ENCODE measurements around the gene REEP1.

Gene REEP1

DNA sequence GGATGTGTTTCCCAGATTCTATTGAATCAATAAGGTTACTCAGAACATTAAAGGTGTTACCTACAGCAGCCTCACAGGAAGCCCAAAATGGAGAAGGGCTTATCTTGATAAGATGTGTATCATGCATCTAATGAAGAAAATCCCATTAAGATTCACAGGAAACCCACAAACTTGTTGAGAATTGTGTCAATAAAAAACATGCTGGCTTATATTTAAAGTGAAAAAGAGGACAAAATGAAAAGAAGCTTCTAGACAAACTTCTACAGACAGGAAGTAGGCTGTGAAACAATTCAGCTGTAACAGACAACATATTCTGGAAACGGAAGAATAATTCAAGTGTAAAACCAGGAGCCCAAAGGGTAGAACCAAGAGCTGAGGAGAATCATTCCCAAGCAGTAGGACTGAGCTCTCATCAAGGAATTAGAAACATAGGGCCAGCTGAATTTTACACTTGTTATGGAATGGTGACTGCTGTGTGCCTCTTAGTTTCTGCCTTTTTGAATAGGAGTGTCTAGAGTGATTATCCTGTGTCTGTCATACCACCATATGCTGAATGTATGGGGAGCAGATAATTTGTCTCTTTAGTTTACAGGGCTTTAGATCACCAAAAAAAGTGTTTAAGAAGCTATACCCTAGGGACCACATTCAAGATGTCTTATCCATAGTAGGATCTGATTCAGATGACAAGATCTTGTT is 151.8 kb downstream of the REEP1 start:
- DNase-seq = no peak

DNA sequence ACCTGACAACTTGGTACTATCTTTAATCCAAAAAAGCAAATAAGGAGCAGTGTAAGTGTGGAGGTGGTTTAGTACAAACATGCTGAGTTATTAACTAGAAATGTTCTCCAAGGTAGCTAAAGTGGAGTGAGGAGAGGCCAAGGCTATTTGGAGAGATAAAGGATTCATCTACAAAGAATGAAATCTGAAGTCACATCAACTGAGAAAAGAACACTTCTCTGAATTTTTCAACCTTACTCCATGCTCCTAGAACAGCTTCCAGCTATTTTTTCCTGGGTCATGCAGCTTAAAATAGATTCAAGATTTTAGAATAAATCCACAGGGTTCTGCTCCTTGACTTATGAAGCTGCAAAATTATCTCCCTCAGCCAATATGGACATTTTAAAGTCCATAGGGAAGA is 160.8 kb downstream of the REEP1 start:
- no peak for DNase-seq

DNA sequence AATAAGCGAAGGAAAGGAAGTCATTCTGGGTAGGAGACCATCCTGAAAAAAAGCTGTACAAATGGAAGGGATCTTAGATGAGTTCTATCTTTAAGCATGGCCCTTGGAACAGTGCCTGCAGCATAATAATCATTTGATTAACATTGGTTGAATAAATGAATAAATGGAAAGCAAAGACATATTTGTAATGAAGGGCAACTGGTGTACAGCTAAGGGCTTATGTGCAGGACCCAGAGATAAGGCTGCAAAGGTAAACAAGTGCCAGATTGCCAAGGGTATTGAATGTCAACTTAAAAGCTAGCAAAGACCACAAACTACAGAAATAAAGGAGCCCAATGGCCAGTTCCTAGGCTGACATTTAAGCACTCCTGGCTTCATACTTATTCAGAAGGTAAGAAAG is 161.6 kb downstream of the REEP1 start:
- DNase-seq = no peak

DNA sequence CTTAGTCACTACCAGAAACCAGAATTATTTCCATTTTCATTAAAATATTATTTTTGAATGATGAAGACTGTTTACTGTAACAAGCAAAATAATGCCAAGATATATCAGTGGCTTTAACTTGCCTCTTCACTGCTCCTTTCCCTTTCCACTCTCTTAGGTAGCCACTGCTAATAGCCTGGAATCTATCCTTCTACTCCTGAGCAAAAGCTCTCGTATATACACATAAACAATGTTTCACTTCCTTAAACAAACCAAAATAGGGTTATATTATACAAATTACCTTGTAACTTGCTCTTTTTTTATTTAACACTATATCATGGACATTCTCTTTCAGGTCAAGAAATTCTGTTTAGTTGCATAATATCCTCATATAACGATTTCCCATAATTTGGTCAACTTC is 163.0 kb downstream of the REEP1 start:
- DNase-seq = no peak

DNA sequence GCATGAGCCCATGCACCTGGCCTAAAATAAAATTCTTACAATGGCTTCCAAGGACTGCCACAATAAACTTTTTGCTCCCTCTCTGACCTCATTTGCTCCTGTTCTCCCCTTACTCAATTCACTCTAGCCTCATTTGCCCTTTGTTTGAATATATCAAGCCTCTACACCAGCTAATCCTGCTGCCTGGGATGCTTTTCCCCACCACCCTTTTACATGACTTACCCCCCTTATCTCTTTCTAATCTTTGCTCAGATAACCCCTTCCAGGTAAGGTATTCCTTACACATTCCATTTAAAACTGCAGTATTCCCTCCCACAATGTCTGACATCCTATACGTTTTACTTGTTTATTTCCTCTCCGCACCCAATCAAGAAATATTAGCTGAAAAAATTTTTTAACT is 164.8 kb downstream of the REEP1 start:
- DNase-seq = no peak

DNA sequence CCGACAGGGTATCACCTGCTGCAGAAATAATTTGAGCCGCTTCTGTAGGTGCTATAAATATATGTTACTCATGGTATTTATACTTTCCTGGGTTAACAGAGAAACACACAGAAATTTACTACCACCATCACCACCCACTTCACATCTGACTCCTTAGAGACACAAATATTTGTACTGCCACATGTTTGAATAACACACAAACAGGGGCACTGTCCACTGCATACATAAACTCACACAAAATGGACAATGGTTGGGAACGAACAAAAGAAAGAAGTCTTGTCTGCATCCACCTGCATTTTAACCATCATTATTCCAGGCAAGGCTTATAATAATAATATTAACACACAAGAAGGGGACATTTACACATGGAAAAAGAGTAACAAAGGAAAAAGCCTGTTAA is 166.1 kb downstream of the REEP1 start:
- DNase-seq = no peak

DNA sequence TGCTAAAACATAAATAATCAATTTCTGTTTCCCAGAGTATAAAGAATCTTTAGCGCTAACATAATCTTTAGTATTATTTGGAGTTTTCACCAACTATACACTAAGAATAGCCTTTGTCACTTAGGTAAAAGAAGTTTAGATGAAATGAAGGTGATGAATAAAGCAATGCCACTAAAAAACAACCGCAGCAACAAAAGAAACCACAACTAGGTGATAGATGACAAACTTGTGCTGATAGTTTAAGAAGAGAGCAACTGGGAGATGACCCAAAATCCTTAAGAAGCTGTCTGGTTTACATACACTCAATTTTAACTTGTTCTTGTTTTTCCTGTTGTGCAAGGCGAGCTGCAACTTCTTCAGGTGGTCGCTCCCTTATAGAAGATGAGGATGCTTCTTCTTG is 167.0 kb downstream of the REEP1 start:
- no peak for DNase-seq

All from DMS79 treated with DMSO at 0.1 percent for 48 hours (cell line).